NCI-H510A (cell line): Measurements from ENCODE around the gene MYPN.
"Not testable (repeated sequence)": the region's sequence is repeated elsewhere in the genome, so short reads cannot be mapped to it uniquely, and the experiment has no call there.

Source experiments
- DNase-seq: peaks from one replicate; lab custom pipeline; 2025; lab: John Stamatoyannopoulos, UW

Gene MYPN

GRCh38 chr10:68172324-68172723, 63.0 kb downstream of the MYPN start:
- DNase-seq: no peak

- no peak for DNase-seq
These were observed 66.7 kb downstream of the MYPN start for GRCh38 chr10:68175949-68176348.

- no peak for DNase-seq
These were observed 67.5 kb downstream of the MYPN start for GRCh38 chr10:68176797-68177196.

DNA sequence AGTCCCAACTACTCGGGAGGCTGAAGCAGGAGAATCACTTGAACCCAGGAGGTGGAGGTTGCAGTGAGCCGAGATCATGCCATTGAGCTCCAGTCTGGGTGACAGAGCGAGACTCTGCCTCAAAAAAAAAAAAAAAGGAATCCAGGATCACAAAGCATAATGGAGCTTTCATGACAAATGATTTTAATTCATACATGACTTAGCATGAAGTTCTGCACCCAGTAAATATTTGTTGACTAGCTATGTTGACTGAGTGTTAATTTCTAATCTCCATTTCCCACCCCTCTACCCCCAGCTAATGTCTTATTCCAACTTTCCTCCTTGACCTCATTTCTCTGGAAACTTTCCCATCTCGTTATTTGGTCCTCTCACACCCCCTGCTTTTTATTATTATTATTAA, 69.3 kb downstream of the MYPN start:
- DNase-seq: no peak

DNA sequence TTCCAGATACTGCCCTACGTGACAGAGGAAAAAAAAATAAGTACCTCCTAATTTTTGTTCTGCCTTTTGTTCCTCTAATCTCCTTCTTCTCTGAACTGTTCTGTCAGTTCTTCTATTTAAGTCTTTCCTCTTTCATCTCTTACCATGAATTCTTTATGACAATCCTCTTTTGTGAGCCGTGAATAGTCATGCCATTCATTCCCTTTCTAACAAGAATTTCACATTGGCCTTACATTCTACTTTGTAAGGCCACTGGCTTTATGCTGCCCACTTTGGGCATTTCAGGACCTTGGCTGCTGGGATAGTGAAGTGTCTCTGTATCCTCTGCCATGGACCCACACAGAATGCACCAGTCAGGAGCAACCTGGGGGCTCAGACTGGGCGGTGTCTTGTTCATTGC, 69.7 kb downstream of the MYPN start:
- no peak for DNase-seq

GRCh38 chr10:68180490-68180889, 71.2 kb downstream of the MYPN start:
- no peak for DNase-seq

GRCh38 chr10:68184546-68184945, 75.3 kb downstream of the MYPN start:
- no peak for DNase-seq

- no peak for DNase-seq
These were observed 75.8 kb downstream of the MYPN start for GRCh38 chr10:68185085-68185484.

GRCh38 chr10:68188835-68189234, 79.5 kb downstream of the MYPN start:
- DNase-seq: no peak

DNA sequence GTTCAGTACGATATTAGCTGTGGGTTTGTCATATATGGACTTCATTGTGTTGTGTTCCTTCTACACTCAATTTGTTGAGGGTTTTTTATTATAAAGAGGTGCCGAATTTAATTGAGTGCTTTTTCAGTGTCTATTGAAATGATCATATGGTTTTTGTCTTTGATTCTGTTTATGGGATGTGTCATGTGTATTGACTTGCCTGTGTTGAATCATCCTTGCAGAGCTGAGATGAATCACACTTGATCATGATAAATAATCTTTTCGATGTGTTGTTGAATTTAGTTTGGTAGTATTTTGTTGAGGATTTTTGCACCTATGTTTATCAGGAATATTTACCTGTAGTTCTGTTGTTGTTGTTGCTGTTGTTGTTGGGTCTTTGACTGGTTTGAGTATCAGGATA, 82.8 kb downstream of the MYPN start:
- no peak for DNase-seq

GRCh38 chr10:68194290-68194689, 85.0 kb downstream of the MYPN start:
- no peak for DNase-seq

DNA sequence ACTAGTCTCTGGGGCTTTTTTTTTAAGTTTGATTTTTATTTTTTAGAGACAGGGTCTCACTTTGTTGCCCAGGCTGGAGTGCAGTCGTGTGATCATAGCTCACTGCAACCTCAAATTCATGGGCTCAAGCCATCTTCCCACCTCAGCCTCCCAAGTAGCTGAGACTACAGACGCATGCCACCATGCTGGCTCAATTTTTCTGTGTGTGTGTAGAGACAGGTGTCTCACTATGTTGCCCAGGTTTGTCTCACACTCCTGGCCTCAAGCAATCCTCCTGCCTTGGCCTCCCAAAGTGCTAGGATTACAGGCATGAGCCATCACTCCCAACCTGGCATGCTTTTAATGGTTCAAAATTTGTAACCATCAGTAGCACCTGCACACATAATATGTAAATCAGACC, 86.5 kb downstream of the MYPN start:
- DNase-seq: not testable (repeated sequence)

DNA sequence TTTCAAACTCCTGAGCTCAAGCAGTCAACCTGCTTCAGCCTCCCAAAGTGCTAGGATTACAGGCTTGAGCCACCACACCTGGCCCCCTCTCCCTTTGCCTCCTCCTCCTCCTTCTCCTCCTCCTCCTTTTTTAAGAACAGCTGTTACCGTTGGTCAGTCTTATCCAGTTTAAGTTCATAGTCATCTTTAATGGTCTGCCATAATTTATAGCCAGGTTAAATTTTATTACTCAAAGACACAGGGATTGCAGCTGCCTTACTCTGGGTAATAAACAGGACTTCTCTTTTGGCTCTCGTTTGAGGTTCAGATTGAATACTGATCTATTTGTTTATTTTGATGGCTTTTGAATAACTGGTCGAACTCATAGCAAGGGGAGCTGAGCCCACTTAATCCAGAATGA, 87.4 kb downstream of the MYPN start:
- DNase-seq: no peak

GRCh38 chr10:68202960-68203353, 93.7 kb downstream of the MYPN start:
- DNase-seq: no peak

GRCh38 chr10:68208424-68209042, 99.2 kb downstream of the MYPN start:
- DNase-seq: peak; percentile 8

- DNase-seq: no peak
These were observed 102.4 kb downstream of the MYPN start for GRCh38 chr10:68211669-68212068.

DNA sequence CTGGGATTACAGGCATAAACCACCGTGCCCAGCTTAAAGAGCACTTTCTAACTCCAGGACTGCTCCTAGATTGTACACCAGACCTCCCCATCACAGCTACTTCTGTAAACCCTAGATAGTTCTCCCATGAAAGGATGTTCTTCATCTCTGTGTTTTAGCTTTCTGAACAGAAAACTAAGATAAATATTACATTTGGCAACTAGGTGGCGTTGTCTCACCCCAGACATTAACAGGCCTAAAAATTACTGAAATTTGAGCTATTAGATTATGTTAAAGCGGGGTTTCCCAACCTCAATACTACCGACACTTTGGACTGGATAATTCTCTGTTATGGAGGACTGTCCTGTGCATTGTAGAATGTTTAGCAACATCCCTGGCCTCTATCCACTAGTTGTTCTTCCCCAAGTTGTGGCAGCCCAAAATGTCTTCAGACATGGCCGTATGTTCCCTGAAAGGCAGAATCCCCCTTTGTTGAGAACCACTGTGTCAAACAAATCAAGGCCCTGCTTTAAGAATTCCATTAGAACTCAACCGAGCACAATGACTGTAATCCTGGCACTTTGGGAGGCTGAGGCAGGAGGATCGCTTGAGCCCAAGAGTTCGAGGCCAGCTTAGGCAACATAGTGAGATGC, 103.5 kb downstream of the MYPN start:
- no peak for DNase-seq

- no peak for DNase-seq
These were observed 109.5 kb downstream of the MYPN start for GRCh38 chr10:68218786-68219185.

DNA sequence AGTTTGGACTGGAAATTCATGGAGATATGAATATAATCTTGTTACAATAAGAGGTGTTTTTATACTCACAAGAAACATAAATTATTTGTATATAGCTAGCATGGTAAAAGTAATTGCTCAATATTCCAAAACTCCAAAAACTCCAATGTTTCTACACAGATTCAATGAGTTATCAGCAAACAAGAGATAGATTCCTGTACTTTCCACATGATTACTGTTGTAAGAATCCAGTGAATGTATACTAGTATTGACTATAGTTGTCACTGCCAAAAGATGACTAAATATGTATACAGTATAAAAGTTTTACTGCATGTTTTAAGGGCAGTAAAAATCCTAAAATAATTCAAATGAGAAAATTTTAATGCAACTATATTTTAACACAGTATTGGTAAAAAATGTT, 111.9 kb downstream of the MYPN start:
- DNase-seq: no peak

DNA sequence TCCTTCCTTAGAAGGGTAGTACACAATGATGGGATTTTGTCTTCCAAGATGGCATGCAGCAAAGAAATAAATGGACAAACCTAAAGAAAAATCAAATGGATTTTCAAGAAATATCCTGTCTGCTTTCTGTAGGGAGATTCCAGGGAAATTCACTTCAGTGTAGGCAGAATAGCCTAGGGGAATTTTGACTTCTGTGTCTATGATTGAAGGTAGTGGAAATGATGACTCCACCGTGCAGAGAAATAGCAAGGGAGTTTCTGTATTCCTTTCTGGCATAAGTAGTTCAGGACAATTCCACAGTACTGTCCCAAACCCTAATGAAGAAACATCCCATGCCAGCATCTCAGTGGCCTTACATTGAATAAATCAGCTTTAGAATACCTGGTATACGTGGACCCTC, 113.1 kb downstream of the MYPN start:
- DNase-seq: no peak

GRCh38 chr10:68223535-68224165, 114.4 kb downstream of the MYPN start:
- no peak for DNase-seq

DNA sequence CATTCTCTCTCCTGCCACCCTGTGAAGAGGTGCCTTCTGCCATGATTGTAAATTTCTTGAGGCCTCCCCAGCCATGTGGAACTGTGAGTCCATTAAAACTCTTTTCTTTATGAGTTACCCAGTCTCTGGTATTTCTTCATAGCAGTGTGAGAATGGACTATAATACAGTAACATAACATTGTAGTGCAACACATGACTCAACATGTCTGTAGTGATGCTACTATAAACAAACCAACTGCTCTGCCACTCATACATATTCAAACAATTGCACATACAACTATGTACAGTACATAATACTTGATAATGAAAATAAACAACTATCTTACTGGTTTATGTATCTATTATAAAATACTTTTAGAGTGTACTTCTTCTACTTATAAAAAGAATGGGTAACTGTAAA, 115.5 kb downstream of the MYPN start:
- no peak for DNase-seq

DNA sequence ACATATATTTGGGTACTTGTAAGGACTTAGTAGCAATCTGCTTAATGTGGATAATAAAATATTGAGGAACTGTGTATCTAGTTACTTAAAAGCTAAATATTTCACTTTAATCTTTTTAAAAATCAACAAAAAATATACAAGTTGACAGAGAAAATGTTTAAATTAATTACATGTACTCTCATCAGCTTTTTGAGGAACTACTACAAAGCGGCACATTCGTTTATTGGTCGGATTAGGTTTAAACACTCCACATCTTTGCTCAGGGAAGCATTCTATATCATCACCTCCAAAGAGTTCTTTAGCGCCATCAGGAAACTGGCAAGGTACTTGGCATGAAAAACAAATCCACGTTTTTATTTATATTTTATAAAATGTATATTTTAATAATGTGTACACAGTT, 121.0 kb downstream of the MYPN start:
- no peak for DNase-seq
